ENCODE measurements around the gene ZBTB20.

GRCh38 chr3:114892131-114892879, 254.8 kb downstream of the ZBTB20 start:
- TF ChIP-seq CTCF (IDR thresholded peaks at IDR 0.05; ENCODE audit: borderline replicate concordance, extremely low read depth, low read length, poor library complexity, severe bottlenecking): no peak
- TF ChIP-seq EZH2 (IDR thresholded peaks at IDR 0.05; ENCODE audit: borderline replicate concordance, low read depth, low read length, severe bottlenecking): no peak

Data from DND-41 (cell line).